ENCODE results near the gene APOBEC3A. TPM values are rescaled to one million over a fixed set of nuclear protein-coding genes. Genes with fewer than 3 reads are reported as not detected.

The APOBEC3A gene
- total and polyA plus RNA-seq, 2 of the 13 experiments (the other 11 are each of a cell fraction or from before 2014, with no cell fraction given), result not detected

- TF ChIP-seq GLMP (CRISPR knock-in tag; IDR thresholded peaks at IDR 0.05; ENCODE audit: borderline replicate concordance), result no peak
- TF ChIP-seq ZNF343 (CRISPR knock-in tag; IDR thresholded peaks at IDR 0.05), result no peak
- TF ChIP-seq EHMT2 (IDR thresholded peaks at IDR 0.05; ENCODE audit: borderline replicate concordance, low read depth, low read length), result no peak
- no peak for TF ChIP-seq STAT6 (CRISPR knock-in tag; IDR thresholded peaks at IDR 0.05; ENCODE audit: borderline replicate concordance)
- no peak for TF ChIP-seq DZIP1 (CRISPR knock-in tag; IDR thresholded peaks at IDR 0.05)
- no peak for TF ChIP-seq MEIS2 (CRISPR knock-in tag; IDR thresholded peaks at IDR 0.05)
- TF ChIP-seq GATAD1 (CRISPR knock-in tag; IDR thresholded peaks at IDR 0.05), result peak; percentile 13; the same call in 1 of the 2 replicates
- TF ChIP-seq NR2F2 (IDR thresholded peaks at IDR 0.05; ENCODE audit: borderline replicate concordance, low read depth), result no peak
- TF ChIP-seq ZNF20 (CRISPR knock-in tag; IDR thresholded peaks at IDR 0.05), result no peak
- TF ChIP-seq ZNF609 (CRISPR knock-in tag; IDR thresholded peaks at IDR 0.05; ENCODE audit: borderline replicate concordance), result no peak
- TF ChIP-seq ZNF350 (CRISPR knock-in tag; IDR thresholded peaks at IDR 0.05; ENCODE audit: borderline replicate concordance, low read depth), result peak; percentile 39; the same call in 1 of the 2 replicates
- no peak for TF ChIP-seq ZNF547 (CRISPR knock-in tag; IDR thresholded peaks at IDR 0.05)
- no peak for TF ChIP-seq CREB1 (IDR thresholded peaks at IDR 0.05)
- TF ChIP-seq CREB1 (CRISPR knock-in tag; IDR thresholded peaks at IDR 0.05), result no peak
- no peak for TF ChIP-seq ELK4 (CRISPR knock-in tag; IDR thresholded peaks at IDR 0.05; ENCODE audit: borderline replicate concordance)
Measured at GRCh38 chr22:38923463-38924346, 33.7 kb upstream of the APOBEC3A start (continued).
